Vagina (tissue), 2 donors: Measurements from ENCODE around the gene MYO7A. TPM values are rescaled to one million over a fixed set of nuclear protein-coding genes. Genes with fewer than 3 reads are reported as not detected.

ENCODE experiments used
- DNase-seq, 2 donors: peaks; one replicate each; pipeline ENCODE4 v3.0.0-alpha.2; 2017; ENCODE audit errors: extremely low spot score in 2 of 2
- H3K27ac ChIP-seq: fragments of 200-600 bp; sonication (generic); one replicate; pipeline ENCODE4 v1.5.1; 2019
- H3K27me3 ChIP-seq: fragments of 200-600 bp; sonication (generic); one replicate; pipeline ENCODE4 v1.5.1; 2019
- H3K36me3 ChIP-seq, 2 donors: fragments of 200-600 bp; sonication (generic); one replicate each; pipeline ENCODE4 v1.5.1; 2017 to 2019
- H3K4me1 ChIP-seq: fragments of 200-600 bp; sonication (generic); one replicate; pipeline ENCODE4 v1.5.1; 2019
- H3K4me3 ChIP-seq, 2 donors: fragments of 200-600 bp; sonication (generic); 1 replicate in 1 of 2; 2 replicates in 1 of 2; pipeline ENCODE4 v1.5.1; 2016 to 2019
- H3K9me3 ChIP-seq: fragments of 200-600 bp; sonication (generic); one replicate; pipeline ENCODE4 v1.5.1; 2019
- POLR2A ChIP-seq, 2 donors: fragments of 450-650 bp; IDR thresholded peaks; one replicate each; pipeline ENCODE4 v1.6.1; 2017; ENCODE audit warnings: antibody characterized with exemption in 2 of 2, mild to moderate bottlenecking in 2 of 2, moderate library complexity in 2 of 2
- POLR2AphosphoS5 ChIP-seq, 2 donors: sonication (generic); formaldehyde crosslinking; IDR thresholded peaks; one replicate each; pipeline ENCODE4 v1.9.0; 2017; ENCODE audit warnings: antibody characterized with exemption in 2 of 2, mild to moderate bottlenecking in 2 of 2, low read depth in 1 of 2; ENCODE audit not compliant: insufficient read depth in 1 of 2
- intact Hi-C: fragments of 100-400 bp; cut with DNase I; formaldehyde crosslinking; loops from one replicate; pipeline ENCODE4 v1.15.1; 2023
- total RNA-seq: library from RNA; depleted of rRNA; stranded (reverse); fragments of >200 nt; gene quantifications from one replicate; pipeline ENCODE4 v1.2.3, GENCODE V29; 2016
- TF ChIP-seq, protein P1 (sequence below), 3 experiments: fragments of 450-650 bp in 2 of 3; fragments of 200-600 bp in 1 of 3; sonication (generic) in 1 of 3; IDR thresholded peaks; one replicate each; pipeline ENCODE4 v1.5.1; 2017 to 2019; ENCODE audit warnings: antibody characterized with exemption in 3 of 3, mild to moderate bottlenecking in 2 of 3, moderate library complexity in 2 of 3

The MYO7A gene
- total RNA-seq, 1 donor from 2014 or later, result 9.1 TPM

DNA sequence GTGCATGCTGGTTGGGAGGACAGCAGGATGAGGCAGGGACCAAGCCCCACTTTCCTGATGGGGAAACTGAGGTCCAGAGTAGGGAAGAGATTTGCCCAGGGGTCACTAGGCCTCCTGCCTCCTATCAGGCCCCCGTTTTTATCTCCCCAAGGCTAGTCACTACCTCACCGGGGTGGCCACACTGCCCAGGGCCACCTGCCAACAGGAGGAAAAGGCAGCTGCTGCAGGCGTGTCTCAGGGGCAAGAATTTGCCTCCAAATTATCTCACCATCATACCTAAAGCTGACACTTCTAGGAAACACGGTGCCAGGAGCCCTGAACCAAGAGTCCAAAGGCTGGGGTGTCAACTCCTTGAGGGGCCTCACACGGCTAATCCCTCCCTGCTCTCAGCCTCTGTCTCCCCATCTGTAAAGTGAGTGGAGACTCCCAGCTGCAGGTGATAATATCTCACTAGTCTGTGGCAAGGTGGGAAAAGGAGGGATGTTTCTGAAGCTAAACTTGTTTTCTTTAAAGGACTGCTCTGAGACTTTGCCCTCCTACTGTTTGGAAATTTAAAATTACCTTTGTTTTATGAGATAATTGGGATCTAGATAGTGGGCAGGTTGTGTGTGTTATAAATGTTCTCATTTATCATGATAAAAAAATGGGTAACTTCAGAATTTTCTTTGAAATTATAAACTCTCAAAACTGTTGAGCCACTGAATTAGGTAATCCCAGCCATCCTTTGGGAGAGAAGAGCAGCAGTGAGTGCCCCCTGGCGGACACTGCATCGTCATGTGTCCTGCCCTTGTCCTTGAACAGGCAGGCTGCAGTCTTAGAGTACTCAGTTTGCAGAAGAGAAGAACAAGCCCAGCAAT lies 60.0 kb downstream of the MYO7A start:
- intact Hi-C loops, result loop anchor here (5.0 to 10.0 kb wide), 2 partner anchors 61 to 143 kb away; partner anchors contain the start of gene MYO7A
- DNase-seq, result no peak
- H3K4me3 ChIP-seq, result no peak overlapping the region

DNA sequence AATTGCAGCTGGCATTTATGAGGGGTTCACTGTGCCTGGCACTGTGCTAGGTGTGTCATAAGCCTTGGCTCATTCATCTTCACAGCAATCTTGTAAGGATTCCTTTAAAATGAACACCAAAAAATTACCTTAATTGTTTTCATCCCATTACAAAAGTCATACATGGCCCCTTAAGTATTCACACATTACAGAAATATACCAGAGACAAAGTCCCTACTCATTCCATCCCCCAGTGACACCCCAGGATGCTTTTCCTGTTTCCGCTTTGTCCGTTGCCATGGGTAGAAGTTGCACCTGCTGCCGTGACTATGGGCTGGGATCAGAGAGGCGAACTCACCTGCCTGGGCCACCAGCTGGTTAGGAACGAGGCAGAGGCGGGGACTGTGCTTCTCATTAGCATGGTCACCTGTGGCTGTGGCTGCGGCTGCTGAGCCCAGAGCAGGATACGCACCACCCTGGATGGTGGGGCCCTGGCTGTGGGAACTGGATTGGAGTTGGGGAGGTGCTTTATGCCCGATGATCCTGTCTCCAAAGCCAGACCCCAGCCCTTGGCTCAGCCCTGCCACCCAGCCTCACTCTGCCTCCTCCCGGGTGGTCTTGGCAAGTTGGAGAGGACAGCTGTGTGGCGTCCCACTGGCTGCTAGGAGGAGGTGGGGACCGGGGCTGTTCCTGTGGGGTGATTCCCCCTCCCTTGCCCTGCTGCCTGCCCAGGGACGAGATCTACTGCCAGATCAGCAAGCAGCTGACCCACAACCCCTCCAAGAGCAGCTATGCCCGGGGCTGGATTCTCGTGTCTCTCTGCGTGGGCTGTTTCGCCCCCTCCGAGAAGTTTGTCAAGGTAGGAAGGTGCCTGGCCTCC lies 60.8 kb downstream of the MYO7A start:
- H3K27ac ChIP-seq, result no peak overlapping the region
- no peak for DNase-seq
- H3K27me3 ChIP-seq, result no peaks in the 10 kb centered on the region
- H3K4me1 ChIP-seq, result peaks cover 3% of the 10 kb centered on the region
- H3K9me3 ChIP-seq, result no peaks in the 10 kb centered on the region
- TF ChIP-seq POLR2A (IDR thresholded peaks at IDR 0.05) (no peak), POLR2AphosphoS5 (IDR thresholded peaks at IDR 0.05; ENCODE audit: insufficient read depth in 1 of 2, low read depth in 1 of 2) (no peak)
- TF ChIP-seq, protein P1, sequence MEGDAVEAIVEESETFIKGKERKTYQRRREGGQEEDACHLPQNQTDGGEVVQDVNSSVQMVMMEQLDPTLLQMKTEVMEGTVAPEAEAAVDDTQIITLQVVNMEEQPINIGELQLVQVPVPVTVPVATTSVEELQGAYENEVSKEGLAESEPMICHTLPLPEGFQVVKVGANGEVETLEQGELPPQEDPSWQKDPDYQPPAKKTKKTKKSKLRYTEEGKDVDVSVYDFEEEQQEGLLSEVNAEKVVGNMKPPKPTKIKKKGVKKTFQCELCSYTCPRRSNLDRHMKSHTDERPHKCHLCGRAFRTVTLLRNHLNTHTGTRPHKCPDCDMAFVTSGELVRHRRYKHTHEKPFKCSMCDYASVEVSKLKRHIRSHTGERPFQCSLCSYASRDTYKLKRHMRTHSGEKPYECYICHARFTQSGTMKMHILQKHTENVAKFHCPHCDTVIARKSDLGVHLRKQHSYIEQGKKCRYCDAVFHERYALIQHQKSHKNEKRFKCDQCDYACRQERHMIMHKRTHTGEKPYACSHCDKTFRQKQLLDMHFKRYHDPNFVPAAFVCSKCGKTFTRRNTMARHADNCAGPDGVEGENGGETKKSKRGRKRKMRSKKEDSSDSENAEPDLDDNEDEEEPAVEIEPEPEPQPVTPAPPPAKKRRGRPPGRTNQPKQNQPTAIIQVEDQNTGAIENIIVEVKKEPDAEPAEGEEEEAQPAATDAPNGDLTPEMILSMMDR (IDR thresholded peaks at IDR 0.05), result no peak
- no peak overlapping the region for H3K4me3 ChIP-seq
- intact Hi-C loops, result loop anchor here (5.0 to 10.0 kb wide), 2 partner anchors 62 to 144 kb away; partner anchors contain the start of gene MYO7A
- H3K36me3 ChIP-seq, result no peaks in the 10 kb centered on the region

More for the DNA sequence above, 60.0 kb downstream of the MYO7A start:
- Histone ChIP-seq H3K36me3 (no peaks in the 10 kb centered on the region), H3K27me3 (no peaks in the 10 kb centered on the region), H3K4me1 (peaks cover 3% of the 10 kb centered on the region), H3K27ac (no peak overlapping the region), H3K9me3 (no peaks in the 10 kb centered on the region)
- TF ChIP-seq, protein P1 (IDR thresholded peaks at IDR 0.05), result peak; percentile 72 to 88 (median 84)
- peak in 1 of 2 donors; percentile 12 for TF ChIP-seq POLR2AphosphoS5 (IDR thresholded peaks at IDR 0.05; ENCODE audit: insufficient read depth in 1 of 2, low read depth in 1 of 2)
- TF ChIP-seq POLR2A (IDR thresholded peaks at IDR 0.05), result no peak

DNA sequence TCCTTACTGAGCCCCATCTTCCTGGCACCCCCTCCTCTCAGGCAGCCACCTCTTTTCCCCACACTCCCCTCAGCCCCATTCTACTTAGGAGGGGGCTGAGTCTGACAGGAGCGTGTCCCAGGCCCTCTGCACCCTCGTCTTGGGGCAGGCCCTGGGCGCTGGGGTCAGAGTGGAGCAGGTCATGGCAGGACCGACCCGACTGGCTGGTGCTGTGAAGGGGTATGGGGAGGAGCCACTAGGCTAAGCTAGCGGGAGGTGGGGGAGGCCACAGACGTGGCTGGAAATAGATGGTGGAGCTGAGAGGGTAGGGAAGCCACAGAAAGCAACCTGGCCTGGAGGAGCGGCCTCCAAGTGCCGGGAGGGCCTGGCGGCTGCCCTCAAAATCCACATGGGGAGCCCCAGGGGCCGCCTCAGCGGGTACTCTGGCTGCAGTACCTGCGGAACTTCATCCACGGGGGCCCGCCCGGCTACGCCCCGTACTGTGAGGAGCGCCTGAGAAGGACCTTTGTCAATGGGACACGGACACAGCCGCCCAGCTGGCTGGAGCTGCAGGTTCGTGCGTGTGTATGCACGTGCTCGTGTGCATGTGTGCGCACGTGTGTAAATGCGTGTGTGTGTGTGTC lies 61.7 kb downstream of the MYO7A start:
- Histone ChIP-seq H3K9me3 (no peaks in the 10 kb centered on the region), H3K27me3 (no peaks in the 10 kb centered on the region), H3K36me3 (no peaks in the 10 kb centered on the region), H3K27ac (no peak overlapping the region), H3K4me3 (no peak overlapping the region), H3K4me1 (peaks cover 3% of the 10 kb centered on the region)
- TF ChIP-seq, protein P1 (IDR thresholded peaks at IDR 0.05), result no peak
- no peak for TF ChIP-seq POLR2A (IDR thresholded peaks at IDR 0.05)
- TF ChIP-seq POLR2AphosphoS5 (IDR thresholded peaks at IDR 0.05; ENCODE audit: insufficient read depth in 1 of 2, low read depth in 1 of 2), result no peak
- no peak for DNase-seq
- intact Hi-C loops, result loop anchor here (5.0 to 10.0 kb wide), 3 partner anchors 62 to 355 kb away; partner anchors contain the start of gene MYO7A

- no peak for TF ChIP-seq POLR2A (IDR thresholded peaks at IDR 0.05)
- TF ChIP-seq, protein P1 (IDR thresholded peaks at IDR 0.05), result no peak
- no peak for TF ChIP-seq POLR2AphosphoS5 (IDR thresholded peaks at IDR 0.05; ENCODE audit: insufficient read depth in 1 of 2, low read depth in 1 of 2)
- Histone ChIP-seq H3K4me3 (no peak overlapping the region), H3K27me3 (no peaks in the 10 kb centered on the region), H3K9me3 (no peaks in the 10 kb centered on the region), H3K36me3 (no peaks in the 10 kb centered on the region), H3K27ac (no peak overlapping the region), H3K4me1 (peaks cover 3% of the 10 kb centered on the region)
- DNase-seq, result no peak
- intact Hi-C loops, result loop anchor here (10.0 kb wide), 1 partner anchor 354 kb away; no protein-coding TSS in a partner anchor
Measured at GRCh38 chr11:77190331-77191075, 62.5 kb downstream of the MYO7A start.
